A673 (cell line): Measurements from ENCODE around the gene C20orf202.

Experiments used
- EZH2 ChIP-seq: fragments of 200-600 bp; sonication (generic); IDR thresholded peaks from 2 replicates; pipeline ENCODE4 v1.6.1; 2017; ENCODE audit warnings: borderline replicate concordance, low read depth, mild to moderate bottlenecking, mixed read lengths, antibody characterized with exemption, low read length; ENCODE audit not compliant: poor library complexity, severe bottlenecking
- TF ChIP-seq, protein P1 (sequence below): fragments of 300-800, 200-600 bp; sonication (generic); conservative IDR thresholded peaks from 2 replicates; pipeline ENCODE4 v1.5.1; 2017; ENCODE audit warnings: low read depth, mild to moderate bottlenecking, antibody characterized with exemption, low read length, moderate library complexity, mixed read lengths

DNA sequence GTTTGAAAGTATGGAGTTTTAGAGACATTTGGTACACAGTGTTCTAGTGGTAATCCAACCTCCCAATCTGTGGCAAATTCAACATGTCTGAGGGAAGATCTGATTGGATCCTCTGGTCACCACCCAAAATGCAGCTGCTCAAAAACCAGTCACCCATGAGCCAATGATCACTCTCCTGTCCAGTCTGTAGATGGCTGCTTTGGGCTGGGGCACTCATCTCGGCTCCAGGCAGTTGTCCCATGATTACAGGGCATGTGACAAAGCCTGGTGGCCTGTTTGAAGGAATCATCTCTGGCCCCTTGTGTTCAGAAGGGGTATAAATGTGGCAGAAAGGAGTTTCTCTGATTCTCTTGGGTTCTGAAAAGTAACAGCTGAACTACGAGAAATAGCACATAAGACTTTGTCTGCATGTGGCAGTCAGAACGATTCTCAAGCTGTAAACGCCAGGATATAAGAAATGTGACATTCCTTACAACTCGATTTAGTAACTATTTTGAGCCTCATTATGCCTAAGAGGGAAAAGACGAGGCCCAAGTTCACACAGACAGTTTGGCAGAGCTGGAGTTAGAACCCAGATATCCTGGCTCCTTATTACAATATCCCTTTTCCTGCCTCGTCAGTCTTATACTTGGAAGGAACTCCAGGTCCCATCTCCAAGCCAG, 3.9 kb upstream of the C20orf202 start:
- TF ChIP-seq, protein P1, sequence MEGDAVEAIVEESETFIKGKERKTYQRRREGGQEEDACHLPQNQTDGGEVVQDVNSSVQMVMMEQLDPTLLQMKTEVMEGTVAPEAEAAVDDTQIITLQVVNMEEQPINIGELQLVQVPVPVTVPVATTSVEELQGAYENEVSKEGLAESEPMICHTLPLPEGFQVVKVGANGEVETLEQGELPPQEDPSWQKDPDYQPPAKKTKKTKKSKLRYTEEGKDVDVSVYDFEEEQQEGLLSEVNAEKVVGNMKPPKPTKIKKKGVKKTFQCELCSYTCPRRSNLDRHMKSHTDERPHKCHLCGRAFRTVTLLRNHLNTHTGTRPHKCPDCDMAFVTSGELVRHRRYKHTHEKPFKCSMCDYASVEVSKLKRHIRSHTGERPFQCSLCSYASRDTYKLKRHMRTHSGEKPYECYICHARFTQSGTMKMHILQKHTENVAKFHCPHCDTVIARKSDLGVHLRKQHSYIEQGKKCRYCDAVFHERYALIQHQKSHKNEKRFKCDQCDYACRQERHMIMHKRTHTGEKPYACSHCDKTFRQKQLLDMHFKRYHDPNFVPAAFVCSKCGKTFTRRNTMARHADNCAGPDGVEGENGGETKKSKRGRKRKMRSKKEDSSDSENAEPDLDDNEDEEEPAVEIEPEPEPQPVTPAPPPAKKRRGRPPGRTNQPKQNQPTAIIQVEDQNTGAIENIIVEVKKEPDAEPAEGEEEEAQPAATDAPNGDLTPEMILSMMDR = no peak
- TF ChIP-seq EZH2 = no peak
